ENCODE data around the gene HDAC4. TPM values are rescaled to one million over a fixed set of nuclear protein-coding genes. Genes with fewer than 3 reads are reported as not detected.

The HDAC4 gene
- total and polyA plus RNA-seq, 2 donors (not counting 1 experiment from before 2014, with no cell fraction given): 13.5 to 46.0 TPM

DNA sequence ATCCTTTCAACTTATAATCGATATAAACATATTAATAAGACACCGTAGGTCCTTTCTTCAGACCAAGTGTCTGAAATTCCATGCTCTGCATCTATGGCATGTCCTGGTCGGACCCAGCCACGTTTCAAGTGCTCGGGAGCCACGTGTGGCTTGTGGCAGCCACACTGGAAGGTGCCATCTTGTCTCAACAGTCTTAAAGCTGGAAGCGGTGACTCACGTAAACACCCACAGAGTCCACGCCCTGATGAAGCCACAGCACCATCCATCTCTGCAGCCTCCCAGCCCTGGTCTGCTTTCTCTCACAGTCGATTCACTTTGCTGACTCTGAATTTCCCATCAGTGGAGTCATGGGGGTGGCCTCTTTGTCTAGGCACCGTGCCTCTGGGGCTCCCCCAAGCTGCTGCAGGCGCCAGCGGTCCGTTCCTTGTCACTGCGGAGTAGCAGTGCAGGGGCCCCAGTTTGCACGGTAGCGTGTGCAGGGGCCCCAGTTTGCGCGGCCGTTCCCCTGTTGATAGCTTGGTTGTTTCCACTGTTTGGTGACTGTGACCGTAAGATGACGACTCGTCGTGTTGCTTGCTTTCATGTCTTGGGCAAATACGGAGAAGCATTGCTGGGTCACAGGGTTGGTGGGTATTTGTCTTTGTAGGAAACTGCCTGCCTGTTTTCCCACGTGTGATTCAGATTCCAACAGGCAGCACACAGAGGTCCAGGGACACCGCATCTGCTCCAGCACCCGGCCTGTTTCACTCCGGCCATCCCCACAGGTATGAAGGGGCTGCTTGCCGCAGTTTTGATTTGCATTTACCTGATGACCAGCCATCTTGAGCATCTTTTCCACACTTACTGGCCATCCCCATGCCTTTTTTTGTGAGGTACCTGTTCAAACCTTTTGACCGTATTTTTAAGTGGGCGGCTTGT, 240.3 kb downstream of the HDAC4 start:
- Histone ChIP-seq H3K4me2 (replicated peaks; ENCODE audit: low read depth, low read length, poor library complexity, severe bottlenecking) (no peak overlapping the region), H3K36me3 (replicated peaks in 1 of 2; ENCODE audit: control extremely low read depth in 1 of 2, control insufficient read depth in 1 of 2, extremely low read depth in 1 of 2, insufficient read depth in 2 of 2, low read length in 1 of 2) (peaks cover 0 to 13% of the 10 kb centered on the region in 2 experiments), H3K27me3 (replicated peaks in 1 of 4; ENCODE audit: control extremely low read depth in 1 of 4, control insufficient read depth in 3 of 4, insufficient read depth in 4 of 4, low read length in 3 of 4) (no peaks in the 10 kb centered on the region), H3K79me2 (ENCODE audit: control insufficient read depth, insufficient read depth, low read length) (no peaks in the 10 kb centered on the region), H3K9ac (ENCODE audit: low read length) (no peak overlapping the region), H4K20me1 (ENCODE audit: control insufficient read depth, insufficient read depth, low read length, poor library complexity, severe bottlenecking) (no peaks in the 10 kb centered on the region), H3K9me3 (ENCODE audit: control extremely low read depth in 1 of 3, control insufficient read depth in 2 of 3, insufficient read depth in 1 of 3, low read length in 2 of 3) (peaks cover 0 to 8% (median 0%) of the 10 kb centered on the region in 3 donors), H3K27ac (ENCODE audit: low read length in 2 of 2) (no peak overlapping the region), H3K4me1 (ENCODE audit: control insufficient read depth in 2 of 2, insufficient read depth in 2 of 2, low read length in 2 of 2) (no peaks in the 10 kb centered on the region), H3K4me3 (ENCODE audit: control extremely low read depth in 1 of 5, extremely low read depth in 1 of 5, insufficient read depth in 1 of 5, low read depth in 2 of 5, low read length in 4 of 5) (no peak overlapping the region), H2AFZ (ENCODE audit: insufficient read depth, low read depth, low read length, poor library complexity, severe bottlenecking) (no peak overlapping the region)
- ChIA-PET CTCF (no interaction called here), POLR2A (no interaction called here)
- DNase-seq (no peak), ATAC-seq (ENCODE audit: low read depth) (no peak)
- H3K27me3 Mint-ChIP-seq: no peaks in the 10 kb centered on the region
- H3K4me1 Mint-ChIP-seq: no peaks in the 10 kb centered on the region
- no peak overlapping the region for H3K4me3 Mint-ChIP-seq
- TF ChIP-seq EZH2 (IDR thresholded peaks at IDR 0.05; ENCODE audit: borderline replicate concordance, insufficient read depth, low read depth, low read length, poor library complexity, severe bottlenecking): no peak
- TF ChIP-seq, protein P1, sequence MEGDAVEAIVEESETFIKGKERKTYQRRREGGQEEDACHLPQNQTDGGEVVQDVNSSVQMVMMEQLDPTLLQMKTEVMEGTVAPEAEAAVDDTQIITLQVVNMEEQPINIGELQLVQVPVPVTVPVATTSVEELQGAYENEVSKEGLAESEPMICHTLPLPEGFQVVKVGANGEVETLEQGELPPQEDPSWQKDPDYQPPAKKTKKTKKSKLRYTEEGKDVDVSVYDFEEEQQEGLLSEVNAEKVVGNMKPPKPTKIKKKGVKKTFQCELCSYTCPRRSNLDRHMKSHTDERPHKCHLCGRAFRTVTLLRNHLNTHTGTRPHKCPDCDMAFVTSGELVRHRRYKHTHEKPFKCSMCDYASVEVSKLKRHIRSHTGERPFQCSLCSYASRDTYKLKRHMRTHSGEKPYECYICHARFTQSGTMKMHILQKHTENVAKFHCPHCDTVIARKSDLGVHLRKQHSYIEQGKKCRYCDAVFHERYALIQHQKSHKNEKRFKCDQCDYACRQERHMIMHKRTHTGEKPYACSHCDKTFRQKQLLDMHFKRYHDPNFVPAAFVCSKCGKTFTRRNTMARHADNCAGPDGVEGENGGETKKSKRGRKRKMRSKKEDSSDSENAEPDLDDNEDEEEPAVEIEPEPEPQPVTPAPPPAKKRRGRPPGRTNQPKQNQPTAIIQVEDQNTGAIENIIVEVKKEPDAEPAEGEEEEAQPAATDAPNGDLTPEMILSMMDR (IDR thresholded peaks at IDR 0.05): no peak
- peaks cover 2% of the 10 kb centered on the region for H3K9me3 Mint-ChIP-seq (ENCODE audit: insufficient read depth)
- WGBS (ENCODE audit: insufficient coverage): 97% methylated on average over 29 of the region's 32 CpGs
- intact Hi-C loops (cut with micrococcal nuclease): no loop called here
- no peak overlapping the region for H3K27ac Mint-ChIP-seq

- Histone ChIP-seq H3K79me2 (ENCODE audit: control insufficient read depth, insufficient read depth, low read length) (no peaks in the 10 kb centered on the region), H3K36me3 (replicated peaks in 1 of 2; ENCODE audit: control extremely low read depth in 1 of 2, control insufficient read depth in 1 of 2, extremely low read depth in 1 of 2, insufficient read depth in 2 of 2, low read length in 1 of 2) (peaks cover 0 to 19% of the 10 kb centered on the region in 2 experiments), H3K27me3 (replicated peaks in 1 of 4; ENCODE audit: control extremely low read depth in 1 of 4, control insufficient read depth in 3 of 4, insufficient read depth in 4 of 4, low read length in 3 of 4) (no peaks in the 10 kb centered on the region), H3K4me3 (ENCODE audit: control extremely low read depth in 1 of 5, extremely low read depth in 1 of 5, insufficient read depth in 1 of 5, low read depth in 2 of 5, low read length in 4 of 5) (no peak overlapping the region), H4K20me1 (ENCODE audit: control insufficient read depth, insufficient read depth, low read length, poor library complexity, severe bottlenecking) (no peaks in the 10 kb centered on the region), H3K4me1 (ENCODE audit: control insufficient read depth in 2 of 2, insufficient read depth in 2 of 2, low read length in 2 of 2) (no peaks in the 10 kb centered on the region), H3K4me2 (replicated peaks; ENCODE audit: low read depth, low read length, poor library complexity, severe bottlenecking) (no peak overlapping the region), H3K27ac (ENCODE audit: low read length in 2 of 2) (no peak overlapping the region), H3K9ac (ENCODE audit: low read length) (no peak overlapping the region), H3K9me3 (ENCODE audit: control extremely low read depth in 1 of 3, control insufficient read depth in 2 of 3, insufficient read depth in 1 of 3, low read length in 2 of 3) (peaks cover 0 to 8% (median 0%) of the 10 kb centered on the region in 3 donors), H2AFZ (ENCODE audit: insufficient read depth, low read depth, low read length, poor library complexity, severe bottlenecking) (no peak overlapping the region)
- Mint-ChIP-seq H3K4me1 (no peaks in the 10 kb centered on the region), H3K4me3 (no peak overlapping the region), H3K9me3 (ENCODE audit: insufficient read depth) (peaks cover 2% of the 10 kb centered on the region), H3K27ac (no peak overlapping the region), H3K27me3 (no peaks in the 10 kb centered on the region)
- intact Hi-C loops (cut with micrococcal nuclease): no loop called here
- WGBS (ENCODE audit: insufficient coverage): 94% methylated on average over 9 of the region's 9 CpGs
- ChIA-PET POLR2A (no interaction called here), CTCF (no interaction called here)
- TF ChIP-seq EZH2 (IDR thresholded peaks at IDR 0.05; ENCODE audit: borderline replicate concordance, insufficient read depth, low read depth, low read length, poor library complexity, severe bottlenecking): no peak
- TF ChIP-seq, protein P1 (IDR thresholded peaks at IDR 0.05): no peak
- ATAC-seq (ENCODE audit: low read depth) (no peak), DNase-seq (no peak)
These were observed 241.3 kb downstream of the HDAC4 start for GRCh38 chr2:239159476-239159911.
